Urinary bladder (tissue), 2 donors: ENCODE data around the gene TCN2. TPM values are rescaled to one million over a fixed set of nuclear protein-coding genes. Genes with fewer than 3 reads are reported as not detected.

Source experiments
- polyA plus RNA-seq: library from polyadenylated mRNA; stranded (reverse); fragments of 200-250 nt; gene quantifications from one replicate; pipeline ENCODE4 v1.2.3, GENCODE V29; 2013
- total RNA-seq: library from RNA; depleted of rRNA; stranded (reverse); fragments of >200 nt; gene quantifications from one replicate; pipeline ENCODE4 v1.2.3, GENCODE V29; 2014
- donor health status: healthy.

The TCN2 gene
- total and polyA plus RNA-seq, 2 donors: 7.9 to 21.2 TPM

Other genes starting within 250 kb of the TCN2 start
- gene RNF215, start 219.8 kb upstream of the TCN2 start, total RNA-seq: 10.7 TPM
- gene RNF215, start 219.8 kb upstream of the TCN2 start, polyA plus RNA-seq: 18.8 TPM
- gene SEC14L2, start 210.2 kb upstream of the TCN2 start, total RNA-seq: 6.2 TPM
- gene SEC14L2, start 210.2 kb upstream of the TCN2 start, polyA plus RNA-seq: 11.0 TPM
- gene MTFP1, start 181.4 kb upstream of the TCN2 start, total RNA-seq: 2.1 TPM
- gene MTFP1, start 181.4 kb upstream of the TCN2 start, polyA plus RNA-seq: 7.7 TPM
- not detected for gene SEC14L3, start 135.2 kb upstream of the TCN2 start, total RNA-seq
- gene SEC14L3, start 135.2 kb upstream of the TCN2 start, polyA plus RNA-seq: not detected
- 0.32 TPM for gene SEC14L4, start 101.5 kb upstream of the TCN2 start, total RNA-seq
- 0.05 TPM for gene SEC14L4, start 101.5 kb upstream of the TCN2 start, polyA plus RNA-seq
- gene SEC14L6, start 60.4 kb upstream of the TCN2 start, total RNA-seq: 1.2 TPM
- gene SEC14L6, start 60.4 kb upstream of the TCN2 start, polyA plus RNA-seq: 0.11 TPM
- gene GAL3ST1, start 32.5 kb upstream of the TCN2 start, total RNA-seq: 0.63 TPM
- 2.7 TPM for gene GAL3ST1, start 32.5 kb upstream of the TCN2 start, polyA plus RNA-seq
- 29.1 TPM for gene PES1, start 15.3 kb upstream of the TCN2 start, total RNA-seq
- gene PES1, start 15.3 kb upstream of the TCN2 start, polyA plus RNA-seq: 49.1 TPM
- gene SLC35E4, start 28.6 kb downstream of the TCN2 start, total RNA-seq: 1.6 TPM
- 5.3 TPM for gene SLC35E4, start 28.6 kb downstream of the TCN2 start, polyA plus RNA-seq
- gene DUSP18, start 60.7 kb downstream of the TCN2 start, total RNA-seq: 8.6 TPM
- gene DUSP18, start 60.7 kb downstream of the TCN2 start, polyA plus RNA-seq: 4.1 TPM
- 5.2 TPM for gene OSBP2, start 87.7 kb downstream of the TCN2 start, total RNA-seq
- 1.5 TPM for gene OSBP2, start 87.7 kb downstream of the TCN2 start, polyA plus RNA-seq